ENCODE results near the gene SLC38A10. TPM values are rescaled to one million over a fixed set of nuclear protein-coding genes. Genes with fewer than 3 reads are reported as not detected.

SLC38A10 gene
- total and polyA plus RNA-seq, 2 experiments from 2014 or later: 94.4 to 131 TPM

GRCh38 chr17:81260171-81260570 lies 34.9 kb downstream of the SLC38A10 start:
- no peaks in the 10 kb centered on the region for H3K9me3 ChIP-seq (ENCODE audit: low read depth)
- H3K36me3 ChIP-seq: no peaks in the 10 kb centered on the region
- no peak overlapping the region for H3K4me3 ChIP-seq
- H3K27me3 ChIP-seq: no peaks in the 10 kb centered on the region
- peaks cover 6% of the 10 kb centered on the region for H3K4me1 ChIP-seq (ENCODE audit: low read depth)
- TF ChIP-seq, protein P1, sequence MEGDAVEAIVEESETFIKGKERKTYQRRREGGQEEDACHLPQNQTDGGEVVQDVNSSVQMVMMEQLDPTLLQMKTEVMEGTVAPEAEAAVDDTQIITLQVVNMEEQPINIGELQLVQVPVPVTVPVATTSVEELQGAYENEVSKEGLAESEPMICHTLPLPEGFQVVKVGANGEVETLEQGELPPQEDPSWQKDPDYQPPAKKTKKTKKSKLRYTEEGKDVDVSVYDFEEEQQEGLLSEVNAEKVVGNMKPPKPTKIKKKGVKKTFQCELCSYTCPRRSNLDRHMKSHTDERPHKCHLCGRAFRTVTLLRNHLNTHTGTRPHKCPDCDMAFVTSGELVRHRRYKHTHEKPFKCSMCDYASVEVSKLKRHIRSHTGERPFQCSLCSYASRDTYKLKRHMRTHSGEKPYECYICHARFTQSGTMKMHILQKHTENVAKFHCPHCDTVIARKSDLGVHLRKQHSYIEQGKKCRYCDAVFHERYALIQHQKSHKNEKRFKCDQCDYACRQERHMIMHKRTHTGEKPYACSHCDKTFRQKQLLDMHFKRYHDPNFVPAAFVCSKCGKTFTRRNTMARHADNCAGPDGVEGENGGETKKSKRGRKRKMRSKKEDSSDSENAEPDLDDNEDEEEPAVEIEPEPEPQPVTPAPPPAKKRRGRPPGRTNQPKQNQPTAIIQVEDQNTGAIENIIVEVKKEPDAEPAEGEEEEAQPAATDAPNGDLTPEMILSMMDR (IDR thresholded peaks at IDR 0.05; ENCODE audit: low read depth, low read length): no peak
- no peak overlapping the region for H3K27ac ChIP-seq
- no peak for DNase-seq (ENCODE audit: low read depth in 1 of 2, low spot score in 1 of 2)

DNA sequence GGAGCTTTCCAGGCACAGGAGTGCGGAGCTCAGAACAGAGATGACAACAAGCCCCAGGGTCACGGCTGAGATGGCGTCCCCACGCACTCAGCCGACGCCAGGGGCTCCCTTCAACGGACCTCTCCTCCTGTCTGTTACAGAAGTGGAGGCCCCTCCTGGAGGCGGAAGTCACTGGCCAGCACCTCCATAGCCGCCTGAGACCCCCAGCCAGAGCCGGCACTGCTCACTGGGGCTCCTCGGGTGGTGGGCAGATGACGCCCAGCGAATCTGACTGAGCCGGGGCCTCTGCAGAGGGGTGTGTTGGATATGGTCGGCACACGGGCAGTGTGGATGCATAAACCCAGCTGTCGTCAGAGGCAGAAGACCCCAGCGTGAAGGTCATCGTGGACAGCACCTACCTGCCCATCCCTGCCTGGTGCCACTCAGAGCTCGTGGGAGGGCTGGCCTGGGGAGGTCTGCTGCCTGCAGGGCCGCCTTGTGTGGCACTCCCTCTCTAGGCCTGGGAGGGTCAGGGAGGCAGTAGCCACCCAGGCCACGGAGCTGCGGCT lies 36.0 kb downstream of the SLC38A10 start:
- Histone ChIP-seq H3K4me1 (ENCODE audit: low read depth) (peaks cover 8% of the 10 kb centered on the region), H3K27me3 (no peaks in the 10 kb centered on the region), H3K27ac (no peak overlapping the region), H3K9me3 (ENCODE audit: low read depth) (no peaks in the 10 kb centered on the region), H3K36me3 (no peaks in the 10 kb centered on the region), H3K4me3 (no peak overlapping the region)
- DNase-seq (ENCODE audit: low read depth in 1 of 2, low spot score in 1 of 2): no peak
- TF ChIP-seq, protein P1 (IDR thresholded peaks at IDR 0.05; ENCODE audit: low read depth, low read length): no peak

DNA sequence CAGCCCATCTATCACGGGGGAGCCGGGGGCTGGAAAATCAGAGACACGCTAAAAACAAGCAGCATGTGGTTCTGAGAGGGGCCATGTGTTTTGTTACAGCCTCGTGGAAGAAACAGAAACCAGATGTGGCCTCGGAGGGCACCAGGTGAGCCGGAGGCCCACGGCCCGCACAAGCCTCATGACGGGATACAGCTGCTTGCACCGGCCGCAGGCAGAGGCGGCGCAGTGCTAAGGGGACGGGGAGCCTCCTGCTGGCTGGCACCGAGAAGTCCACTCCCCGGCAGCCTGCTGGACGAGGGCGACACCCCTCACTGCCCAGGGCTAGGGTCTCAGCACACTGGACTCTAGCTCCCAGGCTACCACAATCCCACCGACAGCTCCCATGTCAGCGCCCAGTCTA lies 36.8 kb downstream of the SLC38A10 start:
- Histone ChIP-seq H3K4me3 (no peak overlapping the region), H3K4me1 (ENCODE audit: low read depth) (peaks cover 8% of the 10 kb centered on the region), H3K27ac (no peak overlapping the region), H3K9me3 (ENCODE audit: low read depth) (no peaks in the 10 kb centered on the region), H3K27me3 (no peaks in the 10 kb centered on the region), H3K36me3 (no peaks in the 10 kb centered on the region)
- TF ChIP-seq, protein P1 (IDR thresholded peaks at IDR 0.05; ENCODE audit: low read depth, low read length): no peak
- DNase-seq (ENCODE audit: low read depth in 1 of 2, low spot score in 1 of 2): no peak

- no peaks in the 10 kb centered on the region for H3K36me3 ChIP-seq
- no peak overlapping the region for H3K27ac ChIP-seq
- no peaks in the 10 kb centered on the region for H3K9me3 ChIP-seq (ENCODE audit: low read depth)
These were observed 37.6 kb downstream of the SLC38A10 start for GRCh38 chr17:81257533-81257932.

DNA sequence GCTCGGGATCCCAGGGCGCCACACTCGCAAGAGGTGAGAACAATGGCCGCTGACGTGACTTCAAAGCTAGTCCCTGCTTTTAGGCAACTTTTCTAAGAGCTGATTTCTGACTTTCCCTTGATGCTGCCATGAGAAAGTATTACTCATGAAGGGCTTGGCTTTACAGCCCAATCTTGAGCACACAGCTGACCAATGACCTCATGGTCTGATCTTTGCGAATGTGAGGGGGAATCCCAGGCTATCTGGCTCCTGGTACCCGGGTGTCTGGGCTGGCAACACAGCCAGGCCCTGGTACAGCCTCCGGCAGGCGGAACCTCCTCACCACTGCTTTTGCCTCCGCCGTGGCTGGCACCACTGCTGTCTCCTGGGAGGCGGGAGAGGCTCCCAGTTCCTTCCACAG lies 38.5 kb downstream of the SLC38A10 start:
- TF ChIP-seq, protein P1 (IDR thresholded peaks at IDR 0.05; ENCODE audit: low read depth, low read length): no peak
- DNase-seq (ENCODE audit: low read depth in 1 of 2, low spot score in 1 of 2): no peak
- Histone ChIP-seq H3K4me3 (no peak overlapping the region), H3K4me1 (ENCODE audit: low read depth) (peaks cover 19% of the 10 kb centered on the region), H3K27ac (no peak overlapping the region), H3K9me3 (ENCODE audit: low read depth) (no peaks in the 10 kb centered on the region), H3K27me3 (no peaks in the 10 kb centered on the region), H3K36me3 (no peaks in the 10 kb centered on the region)

More at GRCh38 chr17:81257533-81257932, 37.6 kb downstream of the SLC38A10 start:
- Histone ChIP-seq H3K4me3 (no peak overlapping the region), H3K4me1 (ENCODE audit: low read depth) (peaks cover 10% of the 10 kb centered on the region), H3K27me3 (no peaks in the 10 kb centered on the region)
- TF ChIP-seq, protein P1 (IDR thresholded peaks at IDR 0.05; ENCODE audit: low read depth, low read length): no peak
- DNase-seq (ENCODE audit: low read depth in 1 of 2, low spot score in 1 of 2): no peak
